CD4-positive, alpha-beta T cell treated with Interleukin-17A for 1 hour (primary cell): Measurements from ENCODE around the gene ZCWPW1.

Experiments used
- DNase-seq: peaks from one replicate; pipeline ENCODE4 v3.0.0-alpha.2; 2020

Gene ZCWPW1, protein sequence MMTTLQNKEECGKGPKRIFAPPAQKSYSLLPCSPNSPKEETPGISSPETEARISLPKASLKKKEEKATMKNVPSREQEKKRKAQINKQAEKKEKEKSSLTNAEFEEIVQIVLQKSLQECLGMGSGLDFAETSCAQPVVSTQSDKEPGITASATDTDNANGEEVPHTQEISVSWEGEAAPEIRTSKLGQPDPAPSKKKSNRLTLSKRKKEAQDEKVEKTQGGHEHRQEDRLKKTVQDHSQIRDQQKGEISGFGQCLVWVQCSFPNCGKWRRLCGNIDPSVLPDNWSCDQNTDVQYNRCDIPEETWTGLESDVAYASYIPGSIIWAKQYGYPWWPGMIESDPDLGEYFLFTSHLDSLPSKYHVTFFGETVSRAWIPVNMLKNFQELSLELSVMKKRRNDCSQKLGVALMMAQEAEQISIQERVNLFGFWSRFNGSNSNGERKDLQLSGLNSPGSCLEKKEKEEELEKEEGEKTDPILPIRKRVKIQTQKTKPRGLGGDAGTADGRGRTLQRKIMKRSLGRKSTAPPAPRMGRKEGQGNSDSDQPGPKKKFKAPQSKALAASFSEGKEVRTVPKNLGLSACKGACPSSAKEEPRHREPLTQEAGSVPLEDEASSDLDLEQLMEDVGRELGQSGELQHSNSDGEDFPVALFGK

DNA sequence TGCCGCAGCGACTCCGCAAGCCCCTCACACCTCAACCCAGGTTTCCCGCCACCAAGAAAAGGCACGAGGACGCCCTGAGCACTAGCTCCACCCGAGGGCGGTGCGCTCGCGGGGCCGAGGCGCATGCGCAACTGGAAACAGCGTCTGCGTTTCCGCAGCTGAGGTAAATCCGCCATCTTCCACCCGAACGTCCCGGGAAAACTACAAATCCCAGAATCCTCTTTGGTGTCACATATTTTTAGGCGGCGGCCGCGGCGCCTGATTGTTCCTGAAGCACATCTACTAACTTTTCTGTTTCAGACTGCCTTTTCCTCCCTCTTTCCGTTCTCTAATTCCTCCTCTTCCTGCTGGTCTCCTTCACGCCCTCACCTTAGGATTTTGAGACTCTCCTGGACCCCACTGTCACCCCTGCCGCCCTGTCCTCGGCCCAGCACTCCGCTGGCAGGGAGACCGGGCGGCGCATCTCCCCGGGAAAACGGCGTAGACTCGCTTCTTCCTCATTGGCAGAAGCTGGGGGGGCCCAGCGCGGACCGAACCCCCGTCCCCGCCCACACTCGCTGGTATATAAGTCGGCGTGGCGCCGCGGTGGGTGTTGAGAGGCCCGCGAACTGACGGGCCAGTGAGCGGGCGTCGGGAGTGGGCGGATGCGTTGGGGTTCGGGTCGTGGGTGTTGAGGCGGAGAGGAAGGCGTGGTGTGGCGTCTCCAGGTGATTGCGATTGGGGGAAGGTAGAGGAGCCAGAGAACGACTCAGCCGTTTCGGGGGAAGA is at the start of gene ZCWPW1:
Gene ZCWPW1, minus strand, starts transcription at position 505 of the 768 bp plus-strand sequence. CDS start 8,054 bp downstream, outside the sequence.
- DNase-seq, result peak; percentile 98

DNA sequence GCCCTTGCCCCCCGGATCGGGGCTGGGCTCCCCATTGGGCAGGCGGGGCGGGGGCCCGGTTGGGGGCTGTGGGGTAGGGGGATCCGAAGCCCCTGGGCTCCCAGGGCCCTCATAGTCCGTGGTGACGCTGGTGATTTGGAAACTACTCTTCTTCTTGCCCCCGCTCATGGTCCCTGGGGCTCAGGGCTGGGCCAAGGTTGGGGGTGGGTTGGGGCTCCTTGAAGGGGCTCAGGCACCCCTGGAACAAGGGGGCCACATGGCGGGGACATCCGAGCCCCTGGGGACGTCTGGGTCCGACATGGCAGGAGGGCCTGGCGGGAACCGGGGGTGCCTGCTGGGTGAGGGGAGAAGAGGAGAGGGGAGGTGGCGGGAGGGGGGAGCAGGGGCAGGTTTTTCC is 49.4 kb upstream of the ZCWPW1 start:
- no peak for DNase-seq

DNA sequence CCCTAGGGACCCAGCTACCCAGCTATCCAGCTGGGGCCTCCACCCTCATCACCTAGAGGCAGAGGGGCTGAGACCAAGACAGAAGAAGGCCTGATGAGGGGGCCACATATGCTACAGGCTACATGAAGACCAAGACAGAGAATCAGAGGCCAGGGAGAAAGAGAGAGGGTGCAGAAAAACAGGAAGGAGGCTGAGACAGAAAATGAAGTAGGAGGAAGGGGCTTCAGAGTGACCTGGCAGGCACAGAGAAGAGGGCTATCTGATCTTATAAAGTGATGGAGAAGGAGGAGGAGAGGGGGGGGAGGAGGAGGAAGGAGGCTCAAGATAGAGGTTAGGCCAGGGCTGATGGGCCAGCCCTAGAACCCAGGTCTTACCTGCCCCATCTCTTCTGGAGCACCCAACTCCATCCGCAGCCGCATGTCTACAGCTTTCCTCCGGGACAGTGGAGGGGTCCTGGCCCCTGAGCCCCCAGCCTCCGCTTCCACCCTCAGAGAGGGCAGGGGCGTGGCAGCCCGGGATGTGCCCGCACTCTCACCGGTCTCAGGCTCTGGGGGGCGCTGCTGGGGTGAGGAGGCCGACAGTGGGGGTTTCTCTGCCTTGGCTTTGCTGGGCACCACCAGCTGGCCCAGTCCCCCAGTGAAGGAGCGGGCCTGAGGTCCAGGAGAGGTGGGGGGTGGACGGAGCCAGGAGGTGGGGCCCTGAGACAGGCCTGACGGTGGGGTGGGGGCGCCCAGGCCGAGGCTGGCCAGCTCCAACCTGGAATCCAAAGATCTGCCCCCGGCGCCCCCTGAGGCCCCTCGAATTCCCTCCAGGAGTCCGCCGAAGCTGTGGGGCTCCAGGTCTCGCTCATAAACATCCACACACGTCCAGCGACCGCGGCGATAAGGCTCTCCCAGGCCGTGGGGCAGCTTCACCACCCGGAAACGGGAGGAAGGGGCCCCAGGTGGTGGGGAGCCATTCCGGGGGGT is 48.7 kb upstream of the ZCWPW1 start:
- DNase-seq, result peak; percentile 40

DNA sequence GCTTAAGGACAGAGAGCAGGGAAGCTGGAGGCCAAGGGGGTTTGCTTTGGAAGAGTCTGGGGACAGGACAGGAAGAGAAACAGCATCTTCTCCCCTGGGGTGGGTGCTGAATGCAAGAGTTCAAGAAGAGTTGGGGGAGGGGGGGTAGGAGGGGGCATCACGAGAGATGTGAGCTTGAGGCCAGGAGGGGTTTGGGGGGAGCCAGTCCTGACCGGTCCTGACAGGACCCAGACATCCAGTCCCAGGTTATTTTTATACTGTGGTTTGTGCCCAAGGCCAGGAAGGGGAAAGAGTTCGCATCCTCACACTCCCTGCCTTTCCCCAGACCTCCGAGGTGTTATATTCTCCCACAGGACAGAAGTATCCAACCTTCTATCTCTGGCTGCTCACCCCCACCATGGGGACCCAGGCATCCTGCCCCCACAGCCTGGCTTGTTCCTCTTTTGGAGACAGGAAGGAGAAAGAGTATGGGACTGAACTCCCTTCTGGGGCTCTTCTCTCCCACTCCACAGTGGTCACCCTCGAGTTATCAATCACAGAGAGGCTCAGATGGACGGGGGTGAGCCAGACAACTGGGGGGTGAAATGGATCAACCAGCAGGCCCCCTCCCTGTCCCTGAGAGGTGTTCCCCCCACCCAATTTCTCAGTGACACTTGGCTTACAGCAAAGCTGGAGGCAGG is 47.7 kb upstream of the ZCWPW1 start:
- no peak for DNase-seq

DNA sequence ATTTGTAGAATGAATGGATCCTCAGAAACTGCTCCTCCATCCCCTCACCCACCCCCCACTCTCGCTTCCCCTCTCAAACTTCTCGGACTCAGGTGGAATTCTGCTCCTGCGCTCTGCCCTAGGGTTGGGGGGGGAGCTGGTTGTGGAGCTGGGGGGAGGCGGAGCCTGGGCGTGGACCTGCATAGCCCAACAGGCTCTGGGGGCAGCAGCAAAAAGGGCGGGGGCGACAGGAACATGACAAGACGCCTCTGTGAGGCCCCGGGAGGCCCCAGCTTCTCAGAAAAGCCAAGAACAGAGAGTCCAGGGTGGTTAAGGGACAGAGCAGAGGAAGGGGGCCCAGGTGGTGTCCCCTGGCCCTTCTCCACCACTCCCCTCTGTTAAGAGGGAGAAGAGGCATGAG is 47.0 kb upstream of the ZCWPW1 start:
- no peak for DNase-seq

DNA sequence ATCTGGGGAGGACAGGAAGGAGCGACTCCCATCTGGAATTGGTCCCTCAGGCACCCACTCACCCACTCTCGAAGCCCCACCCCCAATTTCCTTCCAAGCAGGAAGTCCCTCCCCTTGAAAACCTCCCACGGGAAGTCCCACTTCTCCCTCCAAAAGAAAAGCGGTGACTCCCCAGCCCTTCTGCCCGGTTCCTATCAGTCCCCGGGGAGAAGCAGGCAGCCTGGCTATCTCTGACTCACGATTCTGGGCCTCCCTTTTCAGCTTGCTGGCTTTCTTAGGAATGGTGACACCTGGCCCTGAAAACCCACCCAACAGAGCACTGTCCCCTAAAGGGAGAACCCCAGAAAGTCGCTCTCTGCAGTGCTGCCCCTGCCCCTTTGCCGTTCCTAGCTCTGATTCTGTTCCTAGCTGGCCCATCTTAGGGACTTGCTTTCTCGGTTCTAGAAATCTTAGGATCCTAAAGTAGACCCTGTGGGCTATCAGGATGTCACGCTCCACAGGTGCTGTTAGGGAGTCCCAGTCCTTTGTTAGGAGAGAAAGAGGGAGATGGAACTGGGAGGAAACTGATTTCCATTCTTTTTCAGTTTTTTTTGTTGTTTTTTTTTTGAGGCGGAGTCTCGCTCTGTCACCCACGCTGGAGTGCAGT is 44.5 kb upstream of the ZCWPW1 start:
- peak; percentile 23 for DNase-seq

DNA sequence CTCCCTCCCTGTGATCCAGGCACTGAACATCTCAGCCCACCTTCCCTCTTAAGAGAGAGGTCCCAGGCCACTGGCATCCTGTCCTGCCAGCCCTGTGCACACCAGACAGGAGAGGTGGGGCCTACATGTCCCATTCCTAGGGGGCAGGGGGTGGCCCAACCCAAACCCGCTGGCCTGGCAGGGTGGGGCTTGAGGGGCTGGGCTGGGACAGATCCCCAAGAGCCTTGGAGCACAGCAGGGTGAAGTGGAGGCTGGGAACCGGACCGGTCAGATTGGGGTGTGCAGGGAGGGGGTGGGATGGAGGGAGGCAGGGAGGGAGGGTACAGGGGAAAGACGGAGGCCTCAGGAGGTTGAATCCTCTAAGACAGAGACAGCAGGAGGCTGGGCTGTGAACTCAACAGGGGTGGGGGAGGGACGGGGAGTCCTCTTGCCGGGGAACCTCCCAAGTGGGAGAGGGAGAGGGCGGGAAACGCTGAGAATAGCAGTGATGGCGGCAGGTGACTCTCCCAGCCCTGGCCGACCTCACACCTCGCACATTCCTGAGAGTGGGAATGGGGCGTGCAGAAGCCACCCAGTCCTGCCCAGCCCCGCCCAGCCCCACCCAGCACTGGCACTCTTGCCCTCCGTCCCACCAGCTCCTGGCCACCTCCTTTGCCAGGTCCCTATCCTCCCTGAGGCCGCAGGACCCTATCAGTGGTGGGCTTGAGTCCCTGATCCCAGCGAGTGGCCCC is 43.8 kb upstream of the ZCWPW1 start:
- DNase-seq, result no peak

DNA sequence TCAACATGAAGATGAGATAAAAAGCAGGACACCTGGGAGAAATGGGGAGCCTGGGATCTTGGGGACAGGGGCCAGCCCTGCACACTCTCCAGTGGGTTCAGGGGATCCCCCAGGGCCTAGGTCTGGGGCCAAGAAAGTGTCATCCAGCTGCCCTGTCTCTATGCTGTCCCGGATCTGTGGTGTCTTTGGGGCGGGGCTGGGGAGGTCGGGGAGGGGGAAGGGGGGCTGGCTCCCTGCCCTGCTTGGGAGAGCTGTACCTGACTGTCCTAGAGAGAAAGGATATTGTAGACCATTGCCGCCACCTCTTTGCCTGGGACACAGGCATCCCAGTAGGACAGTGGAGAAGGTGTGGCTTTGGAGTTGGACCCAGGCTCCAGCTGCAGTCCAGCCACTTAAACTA is 42.5 kb upstream of the ZCWPW1 start:
- DNase-seq, result no peak

DNA sequence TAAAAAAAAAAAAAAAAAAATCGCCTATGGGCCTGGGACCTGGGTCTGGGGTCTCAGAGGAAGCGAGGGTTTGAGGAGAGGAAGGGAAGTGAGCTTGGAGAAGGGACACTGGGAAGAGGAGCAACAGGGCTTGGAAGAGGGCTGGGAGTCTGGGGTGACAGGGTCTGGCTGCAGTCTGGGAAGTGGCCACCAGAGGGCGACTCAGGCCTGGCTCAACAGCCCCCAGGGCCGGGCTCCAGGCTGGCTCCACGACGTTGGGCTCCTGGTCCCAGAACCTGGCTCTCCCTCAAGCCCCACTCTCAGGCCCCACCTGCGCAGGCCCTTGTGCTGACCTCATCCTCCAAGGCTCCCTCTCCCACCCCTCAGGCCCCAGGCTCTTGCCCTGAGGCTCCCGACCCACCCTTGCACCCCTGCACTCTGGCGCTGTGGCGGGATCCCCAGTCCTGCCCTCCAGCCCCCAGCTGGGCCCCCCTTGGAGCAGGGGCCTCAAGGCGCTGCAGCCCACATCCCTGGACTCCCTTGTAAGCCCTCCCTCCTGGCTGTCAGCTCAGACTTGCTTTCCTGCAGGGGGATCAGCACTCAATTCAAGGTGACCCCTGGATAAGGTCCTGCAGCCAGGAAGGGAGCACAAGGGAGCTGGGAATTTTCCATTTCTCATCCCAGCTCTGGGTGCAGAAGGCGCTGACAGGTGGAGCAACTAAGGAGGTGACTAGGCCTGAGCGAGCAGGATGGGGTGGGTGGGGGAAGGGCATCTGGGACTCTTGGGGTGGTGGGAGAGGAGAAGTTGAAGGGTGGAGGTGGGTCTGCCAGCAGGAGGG is 40.9 kb upstream of the ZCWPW1 start:
- peak; percentile 81 for DNase-seq

DNA sequence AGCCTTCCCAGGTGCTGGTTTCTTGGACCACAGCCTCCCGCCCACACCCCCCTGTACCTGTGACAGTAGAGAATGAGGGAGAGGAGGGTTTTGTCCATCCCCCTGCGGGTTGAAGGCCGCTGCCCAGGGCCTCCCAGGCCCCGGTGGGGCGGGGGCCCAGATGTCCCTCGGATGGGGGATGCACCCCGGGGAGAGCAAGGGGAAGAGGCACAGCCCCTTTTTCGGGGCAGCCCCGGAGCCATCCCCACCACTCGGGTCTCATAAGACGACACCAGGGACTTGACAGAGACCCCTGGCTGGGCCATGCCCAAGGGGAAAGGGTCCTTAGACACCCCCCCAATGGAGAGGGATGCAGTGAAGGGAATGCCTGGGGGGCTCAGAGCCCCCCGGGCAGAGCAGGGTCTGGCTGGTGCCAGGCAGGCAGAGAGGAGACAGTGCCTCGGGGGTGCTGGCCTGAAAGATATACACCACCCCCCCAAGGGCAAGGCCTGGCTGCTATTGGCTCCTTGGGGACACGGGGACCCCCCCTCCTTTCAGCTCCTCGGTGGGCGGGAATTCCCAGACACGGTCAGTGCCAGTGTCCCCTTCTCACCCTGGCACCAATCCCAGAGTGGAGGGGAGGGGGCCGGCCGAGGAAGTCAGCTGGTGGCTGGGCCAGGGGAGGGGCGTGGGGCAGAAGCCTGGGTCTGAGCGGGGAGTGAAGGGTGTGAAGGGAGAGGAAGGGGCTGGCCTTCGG is 39.3 kb upstream of the ZCWPW1 start:
- no peak for DNase-seq

DNA sequence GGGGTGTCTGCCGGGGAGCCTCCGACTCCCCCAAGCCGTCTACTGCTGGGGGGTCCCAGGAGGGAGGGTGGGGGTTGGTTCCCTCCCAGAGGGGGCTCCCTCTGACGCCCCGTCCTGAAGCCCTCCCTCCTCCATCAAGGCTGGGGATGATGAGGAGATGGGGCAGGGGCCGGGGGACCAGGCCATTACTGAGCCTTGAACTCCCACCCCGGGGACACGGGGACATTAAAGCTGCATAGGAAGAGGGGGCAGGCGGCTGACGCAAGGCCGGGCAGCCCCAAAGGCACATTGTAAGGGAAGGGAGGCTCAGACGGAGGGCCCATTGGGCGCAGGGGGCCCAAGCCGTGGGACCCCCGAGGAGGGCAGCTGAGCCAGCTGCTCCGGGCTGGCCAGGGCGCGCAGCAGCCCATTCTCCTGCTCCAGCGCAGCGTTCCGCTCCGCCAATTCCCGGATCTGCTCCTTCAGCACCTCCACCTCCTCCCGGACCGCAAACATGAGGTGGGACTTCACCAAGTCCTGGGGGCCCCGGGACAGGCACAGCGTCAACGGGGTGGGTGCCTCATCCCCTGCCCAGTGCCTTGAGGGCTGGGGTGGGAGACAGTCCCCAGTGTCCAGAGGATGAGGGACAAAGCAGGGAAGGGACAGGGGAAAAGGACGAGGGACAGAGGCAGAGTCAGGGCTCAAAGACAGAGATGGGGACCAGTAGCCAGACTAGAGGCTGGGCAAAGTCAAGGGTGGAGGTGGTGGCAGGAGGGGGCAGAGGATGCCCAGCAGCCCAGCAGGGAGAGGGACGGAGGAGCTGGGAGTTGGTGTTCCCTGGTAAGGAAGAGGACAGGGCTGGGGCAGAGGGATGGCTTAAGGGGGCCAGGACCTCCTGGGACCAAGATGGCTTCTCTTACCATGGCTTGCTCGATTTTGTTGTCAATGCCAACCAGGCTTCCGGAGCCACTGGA is 38.4 kb upstream of the ZCWPW1 start:
- DNase-seq, result no peak

DNA sequence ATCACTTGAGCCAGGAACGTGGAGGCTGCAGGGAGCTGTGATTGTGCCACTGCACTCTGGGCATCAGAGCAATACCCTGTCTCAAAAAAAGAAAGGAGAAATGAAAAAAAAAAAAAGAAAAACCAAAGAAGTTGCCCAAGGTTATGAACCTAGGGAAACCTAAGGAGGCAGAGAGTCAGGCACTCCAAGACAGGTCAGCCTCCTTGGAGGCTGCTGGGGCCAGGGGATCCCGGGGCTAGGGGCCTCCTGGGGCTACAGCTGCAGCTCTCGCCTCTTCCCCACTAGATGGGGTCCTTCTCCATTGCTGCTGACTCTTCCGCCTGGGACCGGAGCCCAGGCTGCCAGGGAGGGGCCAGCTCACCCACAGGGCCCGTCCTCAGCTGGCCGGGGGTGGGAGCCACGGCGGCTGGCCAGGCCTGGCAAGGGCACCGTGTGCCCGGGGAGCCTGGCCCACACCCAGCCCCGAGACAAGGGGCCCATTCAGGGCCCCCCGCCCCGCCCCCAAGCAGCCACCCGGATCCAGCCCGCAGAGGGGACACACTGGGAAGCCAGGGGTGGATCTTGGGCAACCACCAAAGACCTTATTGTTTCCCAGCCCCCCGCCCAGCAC is 37.3 kb upstream of the ZCWPW1 start:
- DNase-seq, result no peak

DNA sequence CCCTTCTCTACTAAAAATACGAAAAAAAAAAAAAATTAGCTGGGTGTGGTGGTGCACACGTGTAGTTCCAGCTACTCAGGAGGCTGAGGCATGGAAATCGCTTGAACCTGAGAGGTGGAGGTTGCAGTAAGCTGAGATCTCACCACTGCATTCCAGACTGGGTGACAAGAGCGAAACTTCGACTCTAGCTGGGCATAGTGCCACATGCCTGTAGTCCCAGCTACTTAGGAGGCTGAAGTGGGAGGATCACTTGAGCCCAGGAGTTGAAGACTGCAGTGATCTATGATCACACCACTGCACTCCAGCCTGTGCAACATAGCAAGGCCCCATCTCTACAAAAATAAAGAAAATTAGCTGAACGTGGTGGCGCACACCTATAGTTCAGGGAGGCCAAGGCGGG is 36.8 kb upstream of the ZCWPW1 start:
- no peak for DNase-seq

DNA sequence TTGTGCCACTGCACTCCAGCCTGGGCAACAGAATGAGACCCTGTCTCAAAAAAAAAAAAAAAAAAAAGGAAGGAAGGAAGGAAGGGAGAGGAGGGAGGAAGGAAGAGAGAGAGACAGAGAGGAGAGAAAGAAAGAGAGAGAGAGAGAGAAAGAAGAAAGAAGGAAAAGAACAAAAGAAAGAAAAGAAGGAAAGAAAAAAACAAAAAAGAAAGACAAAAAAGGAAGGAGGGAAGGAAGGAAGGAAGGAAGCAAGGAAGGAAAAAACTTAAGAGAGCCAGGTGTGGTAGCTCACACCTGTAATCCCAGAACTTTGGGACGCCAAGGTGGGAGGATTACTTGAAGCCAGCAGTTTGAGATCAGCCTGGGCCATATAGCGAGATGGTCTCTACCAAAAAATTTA is 36.3 kb upstream of the ZCWPW1 start:
- no peak for DNase-seq

DNA sequence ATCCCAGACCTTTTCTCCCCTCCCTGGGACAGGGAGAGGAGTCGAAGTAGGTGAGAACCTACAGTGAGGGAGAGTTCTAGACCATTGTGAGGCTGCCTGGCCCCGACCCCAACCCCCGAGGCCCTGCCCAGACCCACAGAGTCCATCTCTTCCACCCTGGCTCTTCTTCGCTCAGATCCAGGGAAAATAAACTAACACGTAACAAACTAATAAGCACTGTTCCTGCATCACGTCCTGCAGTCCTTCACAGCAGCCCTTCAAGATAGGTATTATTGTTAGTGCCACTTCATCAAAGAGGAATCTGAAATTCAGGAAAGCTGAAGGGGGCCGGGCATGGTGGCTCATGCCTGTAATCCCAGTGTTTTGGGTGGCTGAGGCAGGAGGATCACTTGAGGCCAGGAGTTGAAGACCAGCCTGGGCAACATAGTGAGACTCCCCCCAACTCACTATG is 35.7 kb upstream of the ZCWPW1 start, which contains the start of gene SPACDR:
Gene SPACDR, minus strand, starts transcription at position 51 of the 451 bp plus-strand sequence. CDS start 235 bp downstream, outside the sequence.
- no peak for DNase-seq

DNA sequence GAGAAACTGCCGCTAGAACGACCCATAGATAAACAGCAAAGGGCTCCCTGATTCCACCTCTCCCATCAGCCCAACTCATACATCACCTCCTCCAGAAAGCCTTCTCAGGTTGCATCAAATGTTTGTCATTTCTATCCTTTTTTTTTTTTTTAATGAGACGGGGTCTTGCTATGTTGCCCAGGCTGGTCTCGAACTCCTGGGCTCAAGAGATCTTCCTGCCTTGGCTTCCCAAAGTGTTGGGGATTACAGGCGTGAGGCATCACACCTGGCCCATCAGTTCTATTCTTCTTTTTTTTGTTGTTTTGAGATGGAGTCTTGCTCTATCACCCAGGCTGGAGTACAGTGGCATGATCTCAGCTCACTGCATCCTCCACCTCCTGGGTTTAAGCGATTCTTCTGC is 28.5 kb upstream of the ZCWPW1 start:
- no peak for DNase-seq

DNA sequence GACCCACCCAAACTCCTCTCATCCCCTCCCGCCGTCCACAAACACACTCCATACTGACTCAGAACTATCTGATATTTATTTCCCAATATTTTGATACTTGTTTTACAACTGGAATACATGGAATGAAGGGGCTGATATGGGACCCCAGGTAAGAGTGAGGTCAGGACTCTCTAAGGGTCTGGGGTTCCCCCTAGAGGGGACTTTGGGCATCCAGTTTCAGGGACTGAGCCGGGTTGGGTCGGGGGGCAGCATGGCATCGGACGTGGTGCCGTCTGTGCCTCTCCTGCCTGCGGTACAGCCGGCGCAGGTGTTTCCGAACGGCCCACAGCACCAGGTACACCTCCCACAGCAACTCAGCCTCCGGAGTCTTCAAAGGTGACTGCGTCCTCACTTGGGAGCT is 28.1 kb upstream of the ZCWPW1 start:
- no peak for DNase-seq
